ENCODE results near the gene PCDHA10. TPM values are rescaled to one million over a fixed set of nuclear protein-coding genes. Genes with fewer than 3 reads are reported as not detected.

The PCDHA10 gene
- polyA plus RNA-seq, 4 donors = 0.10 to 1.4 (median 0.65) TPM

GRCh38 chr5:140881889-140882590 is 26.3 kb downstream of the PCDHA10 start, which contains the start of gene PCDHA13:
Gene PCDHA13, plus strand, starts transcription at chr5:140882124. Its CDS starts 145 bp downstream, at chr5:140882269.
- no peak for DNase-seq (ENCODE audit: low read depth in 4 of 4, low spot score in 3 of 4)

DNA sequence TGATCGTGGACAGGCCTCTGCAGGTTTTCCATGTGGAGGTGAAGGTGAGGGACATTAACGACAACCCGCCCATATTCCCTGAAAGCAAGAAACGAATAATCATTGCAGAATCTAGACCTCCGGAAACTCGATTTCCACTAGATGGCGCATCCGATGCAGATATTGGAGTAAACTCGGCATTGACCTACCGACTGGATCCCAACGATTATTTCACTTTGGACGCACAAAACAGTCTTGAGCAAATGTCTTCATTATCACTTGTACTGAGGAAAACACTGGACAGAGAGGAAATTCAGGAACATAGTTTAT is 26.8 kb downstream of the PCDHA10 start:
- no peak for DNase-seq (ENCODE audit: low read depth in 4 of 4, low spot score in 3 of 4)

DNA sequence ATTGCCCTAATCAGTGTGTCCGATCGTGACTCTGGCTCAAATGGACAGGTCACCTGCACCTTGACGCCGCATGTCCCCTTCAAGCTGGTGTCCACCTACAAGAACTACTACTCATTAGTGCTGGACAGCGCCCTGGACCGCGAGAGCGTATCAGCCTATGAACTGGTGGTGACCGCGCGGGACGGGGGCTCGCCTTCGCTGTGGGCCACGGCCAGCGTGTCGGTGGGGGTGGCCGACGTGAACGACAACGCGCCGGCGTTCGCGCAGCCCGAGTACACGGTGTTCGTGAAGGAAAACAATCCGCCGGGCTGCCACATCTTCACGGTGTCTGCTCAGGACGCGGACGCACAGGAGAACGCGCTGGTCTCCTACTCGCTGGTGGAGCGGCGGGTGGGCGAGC is 27.7 kb downstream of the PCDHA10 start:
- DNase-seq (ENCODE audit: low read depth in 4 of 4, low spot score in 3 of 4) = no peak

DNA sequence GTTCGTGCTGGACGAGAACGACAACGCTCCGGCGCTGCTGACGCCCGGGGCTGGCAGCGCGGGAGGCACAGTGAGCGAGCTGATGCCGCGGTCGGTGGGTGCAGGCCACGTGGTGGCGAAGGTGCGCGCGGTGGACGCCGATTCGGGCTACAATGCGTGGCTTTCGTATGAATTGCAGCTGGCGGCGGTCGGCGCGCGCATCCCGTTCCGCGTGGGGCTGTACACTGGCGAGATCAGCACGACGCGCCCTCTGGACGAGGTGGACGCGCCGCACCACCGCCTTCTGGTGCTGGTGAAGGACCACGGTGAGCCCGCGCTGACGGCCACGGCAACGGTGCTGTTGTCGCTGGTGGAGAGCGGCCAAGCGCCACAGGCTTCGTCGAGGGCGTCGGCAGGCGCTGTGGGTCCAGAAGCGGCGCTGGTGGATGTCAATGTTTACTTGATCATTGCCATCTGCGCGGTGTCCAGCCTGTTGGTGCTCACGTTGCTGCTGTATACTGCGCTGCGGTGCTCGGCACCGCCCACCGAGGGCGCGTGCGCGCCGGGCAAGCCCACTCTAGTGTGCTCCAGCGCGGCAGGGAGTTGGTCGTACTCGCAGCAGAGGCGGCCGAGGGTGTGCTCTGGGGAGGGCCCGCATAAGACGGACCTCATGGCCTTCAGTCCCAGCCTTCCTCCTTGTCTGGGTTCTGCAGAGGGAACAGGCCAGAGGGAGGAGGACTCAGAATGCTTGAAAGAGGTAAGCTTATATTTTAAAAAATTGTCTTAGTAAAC is 28.4 kb downstream of the PCDHA10 start:
- no peak for DNase-seq (ENCODE audit: low read depth in 4 of 4, low spot score in 3 of 4)

DNA sequence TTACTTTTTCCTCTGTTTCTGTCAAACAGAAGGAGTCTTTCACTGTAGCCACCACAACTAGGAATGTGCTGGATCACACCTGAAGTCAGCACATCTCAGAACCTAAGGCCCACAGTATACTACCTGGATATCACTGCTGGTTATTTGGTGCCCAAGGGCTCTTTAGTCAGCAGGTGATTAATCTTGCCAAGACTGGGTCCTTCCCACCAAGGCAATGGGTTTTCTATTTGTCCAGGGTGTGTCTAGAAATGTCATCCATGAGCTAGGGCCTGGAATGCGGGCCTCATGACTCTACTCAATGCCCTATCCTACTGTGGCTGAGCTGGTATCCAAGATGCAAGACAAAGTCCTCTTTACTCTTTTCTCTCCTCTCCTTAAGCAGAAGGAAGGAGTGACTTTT is 60.6 kb downstream of the PCDHA10 start:
- DNase-seq (ENCODE audit: low read depth in 4 of 4, low spot score in 3 of 4) = no peak

Other genes with a start within 250 kb of the PCDHA10 start
- gene CD14, start 222.7 kb upstream of the PCDHA10 start, polyA plus RNA-seq (ENCODE audit: insufficient read length in 4 of 4) = 10 to 100 TPM in 2 of 4 donors, 1 to 10 TPM in 2; 9.1 to 52.7 (median 9.9) TPM
- gene TMCO6, start 216.4 kb upstream of the PCDHA10 start, polyA plus RNA-seq (ENCODE audit: insufficient read length in 4 of 4) = 10 to 100 TPM; 10.2 to 23.4 (median 15.0) TPM
- 10 to 100 TPM; 49.2 to 94.6 (median 74.6) TPM for gene NDUFA2, start 208.3 kb upstream of the PCDHA10 start, polyA plus RNA-seq (ENCODE audit: insufficient read length in 4 of 4)
- gene IK, start 208.1 kb upstream of the PCDHA10 start, polyA plus RNA-seq (ENCODE audit: insufficient read length in 4 of 4) = 100 to 1,000 TPM; 116 to 186 (median 162) TPM
- 10 to 100 TPM; 11.9 to 20.6 (median 14.4) TPM for gene WDR55, start 191.0 kb upstream of the PCDHA10 start, polyA plus RNA-seq (ENCODE audit: insufficient read length in 4 of 4)
- under 1 TPM in 3 of 4 donors, not detected in 1; 0.10 to 0.37 (median 0.24) TPM for gene DND1, start 182.3 kb upstream of the PCDHA10 start, polyA plus RNA-seq (ENCODE audit: insufficient read length in 4 of 4)
- 10 to 100 TPM; 55.2 to 81.9 (median 67.2) TPM for gene HARS1, start 164.5 kb upstream of the PCDHA10 start, polyA plus RNA-seq (ENCODE audit: insufficient read length in 4 of 4)
- gene HARS2, start 164.4 kb upstream of the PCDHA10 start, polyA plus RNA-seq (ENCODE audit: insufficient read length in 4 of 4) = 10 to 100 TPM; 32.2 to 55.7 (median 45.6) TPM
- 100 to 1,000 TPM in 2 of 4 donors, 10 to 100 TPM in 2; 89.2 to 147 (median 112) TPM for gene ZMAT2, start 155.4 kb upstream of the PCDHA10 start, polyA plus RNA-seq (ENCODE audit: insufficient read length in 4 of 4)
- gene PCDHA1, start 69.8 kb upstream of the PCDHA10 start, polyA plus RNA-seq (ENCODE audit: insufficient read length in 4 of 4) = under 1 TPM in 2 of 4 donors, not detected in 2; 0.03 to 0.06 TPM
- under 1 TPM; 0.19 to 0.61 (median 0.32) TPM for gene PCDHA2, start 61.0 kb upstream of the PCDHA10 start, polyA plus RNA-seq (ENCODE audit: insufficient read length in 4 of 4)
- under 1 TPM; 0.27 to 0.74 (median 0.35) TPM for gene PCDHA3, start 54.8 kb upstream of the PCDHA10 start, polyA plus RNA-seq (ENCODE audit: insufficient read length in 4 of 4)
- gene PCDHA4, start 48.8 kb upstream of the PCDHA10 start, polyA plus RNA-seq (ENCODE audit: insufficient read length in 4 of 4) = 1 to 10 TPM in 2 of 4 donors, under 1 TPM in 2; 0.37 to 1.5 (median 0.86) TPM
- under 1 TPM in 2 of 4 donors, not detected in 2; 0.11 to 0.22 TPM for gene PCDHA5, start 34.3 kb upstream of the PCDHA10 start, polyA plus RNA-seq (ENCODE audit: insufficient read length in 4 of 4)
- under 1 TPM; 0.26 to 0.79 (median 0.46) TPM for gene PCDHA6, start 27.9 kb upstream of the PCDHA10 start, polyA plus RNA-seq (ENCODE audit: insufficient read length in 4 of 4)
- gene PCDHA7, start 21.6 kb upstream of the PCDHA10 start, polyA plus RNA-seq (ENCODE audit: insufficient read length in 4 of 4) = under 1 TPM; 0.14 to 0.52 (median 0.33) TPM
- under 1 TPM in 3 of 4 donors, not detected in 1; 0.08 to 0.22 (median 0.11) TPM for gene PCDHA8, start 14.7 kb upstream of the PCDHA10 start, polyA plus RNA-seq (ENCODE audit: insufficient read length in 4 of 4)
- under 1 TPM in 3 of 4 donors, not detected in 1; 0.03 to 0.12 (median 0.06) TPM for gene PCDHA9, start 7.5 kb upstream of the PCDHA10 start, polyA plus RNA-seq (ENCODE audit: insufficient read length in 4 of 4)
- under 1 TPM; 0.17 to 0.38 (median 0.24) TPM for gene PCDHA11, start 13.1 kb downstream of the PCDHA10 start, polyA plus RNA-seq (ENCODE audit: insufficient read length in 4 of 4)
- under 1 TPM; 0.04 to 0.82 (median 0.14) TPM for gene PCDHA12, start 19.4 kb downstream of the PCDHA10 start, polyA plus RNA-seq (ENCODE audit: insufficient read length in 4 of 4)
- gene PCDHA13, start 26.2 kb downstream of the PCDHA10 start, polyA plus RNA-seq (ENCODE audit: insufficient read length in 4 of 4) = under 1 TPM in 3 of 4 donors, not detected in 1; 0.07 to 0.33 (median 0.09) TPM
- under 1 TPM; 0.09 to 0.52 (median 0.11) TPM for gene PCDHAC1, start 70.4 kb downstream of the PCDHA10 start, polyA plus RNA-seq (ENCODE audit: insufficient read length in 4 of 4)
- gene PCDHAC2, start 110.6 kb downstream of the PCDHA10 start, polyA plus RNA-seq (ENCODE audit: insufficient read length in 4 of 4) = 1 to 10 TPM in 2 of 4 donors, under 1 TPM in 2; 0.62 to 1.6 (median 1.0) TPM
- gene PCDHB1, start 195.5 kb downstream of the PCDHA10 start, polyA plus RNA-seq (ENCODE audit: insufficient read length in 4 of 4) = under 1 TPM; 0.04 to 0.15 (median 0.10) TPM
- gene PCDHB2, start 238.7 kb downstream of the PCDHA10 start, polyA plus RNA-seq (ENCODE audit: insufficient read length in 4 of 4) = 1 to 10 TPM; 3.5 to 7.9 (median 6.0) TPM
- 1 to 10 TPM; 3.0 to 4.9 (median 3.5) TPM for gene PCDHB3, start 244.6 kb downstream of the PCDHA10 start, polyA plus RNA-seq (ENCODE audit: insufficient read length in 4 of 4)

All from left renal pelvis (tissue), 4 donors.